ENCODE results near the gene FAAH.

FAAH gene

DNA sequence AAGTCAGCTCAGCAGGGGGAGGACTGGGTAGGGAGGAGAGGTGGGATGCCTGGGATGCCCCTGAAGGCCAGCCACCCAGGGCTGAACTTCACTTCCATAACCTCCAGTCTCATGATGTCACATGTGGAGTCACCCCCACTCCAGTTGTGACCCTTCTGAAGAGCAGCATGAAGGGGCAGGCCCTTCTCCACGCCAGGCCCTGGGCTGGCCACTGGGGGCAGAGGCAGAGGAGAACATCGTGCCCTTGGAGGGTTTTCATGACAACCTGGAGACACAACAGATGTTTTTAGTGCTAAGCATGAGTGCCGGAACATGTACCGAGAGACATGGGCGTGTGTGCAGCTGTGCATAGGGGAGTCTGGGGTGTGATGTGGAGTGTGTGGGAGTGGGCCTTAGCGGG lies 37.6 kb downstream of the FAAH start:
- no peak for TF ChIP-seq POU2F2 (IDR thresholded peaks at IDR 0.05; ENCODE audit: low read depth, low read length)
- no peak for TF ChIP-seq SPI1 (IDR thresholded peaks at IDR 0.05; ENCODE audit: low read depth, low read length)
- no peak for TF ChIP-seq TAF1 (IDR thresholded peaks at IDR 0.05; ENCODE audit: low read depth, low read length)
- no peak for TF ChIP-seq PAX5 (IDR thresholded peaks at IDR 0.05; ENCODE audit: insufficient read depth, low read length, severe bottlenecking)
- TF ChIP-seq POLR2AphosphoS5 (IDR thresholded peaks at IDR 0.05; ENCODE audit: low read depth, low read length): no peak
- TF ChIP-seq POLR2A (IDR thresholded peaks at IDR 0.05; ENCODE audit: low read depth, low read length): no peak
- DNase-seq (ENCODE audit: insufficient read length, low spot score): no peak
- no peak for FAIRE-seq

DNA sequence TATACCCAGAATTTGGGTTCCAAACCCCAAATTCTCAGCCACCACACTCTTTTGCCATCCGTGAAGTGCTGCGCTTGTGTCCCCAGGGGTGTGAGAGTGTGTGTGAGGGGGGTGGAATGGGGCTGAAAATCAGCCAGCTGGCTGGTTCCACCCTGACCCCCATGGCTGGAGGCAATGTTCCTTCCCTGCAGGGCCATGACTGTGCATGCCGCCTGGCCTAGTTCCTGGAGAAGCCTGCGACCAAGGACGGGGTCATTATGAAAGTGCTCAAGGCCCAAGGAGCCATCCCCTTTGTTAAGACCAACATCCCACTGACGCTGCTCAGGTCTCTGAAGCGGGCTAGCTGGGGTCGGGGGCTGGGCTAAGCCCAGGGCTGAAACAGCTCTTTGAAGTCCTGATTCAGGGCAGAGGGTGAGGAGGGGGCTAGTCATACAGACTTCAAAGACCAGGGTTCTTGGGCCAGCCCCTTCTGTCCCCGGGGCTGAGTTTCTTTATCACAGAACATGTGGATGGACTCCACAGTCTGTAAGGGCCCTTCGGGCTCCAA lies 38.7 kb downstream of the FAAH start:
- FAIRE-seq (no peak), DNase-seq (ENCODE audit: insufficient read length, low spot score) (no peak)
- TF ChIP-seq POLR2A (IDR thresholded peaks at IDR 0.05; ENCODE audit: low read depth, low read length): no peak
- no peak for TF ChIP-seq POLR2AphosphoS5 (IDR thresholded peaks at IDR 0.05; ENCODE audit: low read depth, low read length)
- no peak for TF ChIP-seq TAF1 (IDR thresholded peaks at IDR 0.05; ENCODE audit: low read depth, low read length)
- TF ChIP-seq SPI1 (IDR thresholded peaks at IDR 0.05; ENCODE audit: low read depth, low read length): no peak
- TF ChIP-seq POU2F2 (IDR thresholded peaks at IDR 0.05; ENCODE audit: low read depth, low read length): no peak
- no peak for TF ChIP-seq PAX5 (IDR thresholded peaks at IDR 0.05; ENCODE audit: insufficient read depth, low read length, severe bottlenecking)

DNA sequence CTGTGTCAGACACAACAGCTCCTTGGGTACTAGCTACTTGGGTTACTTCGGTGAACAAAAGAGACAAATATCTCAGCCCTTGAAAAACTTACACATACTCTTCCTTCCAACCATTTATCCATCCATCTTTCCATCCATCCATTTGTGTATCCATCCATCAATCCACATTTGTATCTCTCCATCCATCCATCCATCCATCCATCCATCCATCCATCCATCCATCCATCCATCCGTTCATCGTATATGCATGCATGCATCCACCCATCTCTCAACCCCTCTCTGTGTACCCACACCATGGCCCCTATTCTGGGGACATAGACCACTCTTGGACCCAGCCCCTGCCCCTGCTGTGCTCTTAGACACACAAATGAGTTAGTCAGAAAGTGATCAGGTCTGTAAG lies 40.2 kb downstream of the FAAH start:
- TF ChIP-seq POU2F2 (IDR thresholded peaks at IDR 0.05; ENCODE audit: low read depth, low read length) (no peak), PAX5 (IDR thresholded peaks at IDR 0.05; ENCODE audit: insufficient read depth, low read length, severe bottlenecking) (no peak), POLR2AphosphoS5 (IDR thresholded peaks at IDR 0.05; ENCODE audit: low read depth, low read length) (no peak), TAF1 (IDR thresholded peaks at IDR 0.05; ENCODE audit: low read depth, low read length) (no peak), SPI1 (IDR thresholded peaks at IDR 0.05; ENCODE audit: low read depth, low read length) (no peak), POLR2A (IDR thresholded peaks at IDR 0.05; ENCODE audit: low read depth, low read length) (no peak)
- DNase-seq (ENCODE audit: insufficient read length, low spot score) (no peak), FAIRE-seq (no peak)

DNA sequence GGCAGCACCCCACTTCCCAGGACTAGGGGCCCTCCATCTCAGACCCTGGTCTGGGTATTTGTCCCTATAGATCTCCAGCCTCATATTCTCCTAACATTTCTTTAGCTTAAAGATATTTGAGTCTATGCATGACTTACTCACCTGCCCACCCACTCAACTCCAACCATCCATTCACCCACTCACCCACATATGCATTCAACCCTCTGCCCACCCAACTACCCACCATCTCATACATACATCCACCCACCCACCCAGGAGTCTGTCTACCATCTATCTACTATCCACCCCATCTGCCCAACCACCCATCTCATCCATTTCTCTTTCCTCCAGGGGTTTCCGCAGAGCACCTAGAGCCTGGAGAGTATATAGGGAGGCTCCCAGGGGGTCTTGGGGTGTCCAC lies 42.7 kb downstream of the FAAH start:
- no peak for DNase-seq (ENCODE audit: insufficient read length, low spot score)
- no peak for FAIRE-seq
- TF ChIP-seq POU2F2 (IDR thresholded peaks at IDR 0.05; ENCODE audit: low read depth, low read length) (no peak), POLR2AphosphoS5 (IDR thresholded peaks at IDR 0.05; ENCODE audit: low read depth, low read length) (no peak), POLR2A (IDR thresholded peaks at IDR 0.05; ENCODE audit: low read depth, low read length) (no peak), PAX5 (IDR thresholded peaks at IDR 0.05; ENCODE audit: insufficient read depth, low read length, severe bottlenecking) (no peak), SPI1 (IDR thresholded peaks at IDR 0.05; ENCODE audit: low read depth, low read length) (no peak)

DNA sequence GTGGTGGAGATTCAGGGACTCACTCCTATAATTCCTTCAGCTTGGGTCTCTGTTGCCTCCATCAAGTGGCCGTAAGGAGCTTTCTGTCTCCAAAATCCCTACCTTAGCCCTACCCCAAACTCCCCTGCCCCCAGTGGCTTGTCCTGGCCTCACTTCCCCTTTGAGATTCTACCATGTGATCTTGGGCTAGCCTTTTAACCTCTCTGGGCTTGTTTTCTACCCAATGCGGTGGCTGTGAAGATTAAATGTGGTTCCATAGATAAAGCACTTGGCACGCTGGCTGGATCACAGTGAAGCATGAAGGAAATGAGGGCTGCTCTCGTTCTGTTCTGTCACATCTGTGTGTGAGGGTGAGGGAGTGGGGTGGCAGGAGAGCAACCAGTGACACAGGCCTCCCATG lies 43.6 kb downstream of the FAAH start:
- no peak for DNase-seq (ENCODE audit: insufficient read length, low spot score)
- no peak for FAIRE-seq
- no peak for TF ChIP-seq POLR2A (IDR thresholded peaks at IDR 0.05; ENCODE audit: low read depth, low read length)
- peak; percentile 58 for TF ChIP-seq SPI1 (IDR thresholded peaks at IDR 0.05; ENCODE audit: low read depth, low read length)

DNA sequence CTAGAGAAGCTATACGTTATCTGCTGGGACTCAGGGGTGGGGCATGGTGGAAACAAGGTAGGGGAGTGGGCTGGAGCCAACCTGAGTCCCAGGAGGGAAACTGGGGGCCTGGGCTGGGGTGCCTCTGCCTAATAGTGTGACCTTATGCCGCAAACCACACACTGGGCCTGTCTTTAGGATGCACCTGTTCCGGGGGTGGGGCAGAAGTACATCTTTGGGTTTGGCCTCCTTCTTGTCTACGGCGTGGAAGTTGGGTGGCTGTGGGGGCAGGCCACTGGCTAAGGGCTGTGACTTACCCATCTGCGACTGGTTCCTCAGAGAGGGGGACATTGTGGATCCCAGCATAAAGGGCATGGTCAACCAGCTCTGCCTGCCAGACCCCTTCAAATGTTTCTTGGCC lies 44.2 kb downstream of the FAAH start:
- TF ChIP-seq POLR2AphosphoS5 (IDR thresholded peaks at IDR 0.05; ENCODE audit: low read depth, low read length): no peak
- no peak for TF ChIP-seq PAX5 (IDR thresholded peaks at IDR 0.05; ENCODE audit: insufficient read depth, low read length, severe bottlenecking)
- no peak for TF ChIP-seq SPI1 (IDR thresholded peaks at IDR 0.05; ENCODE audit: low read depth, low read length)
- no peak for TF ChIP-seq POLR2A (IDR thresholded peaks at IDR 0.05; ENCODE audit: low read depth, low read length)
- FAIRE-seq (no peak), DNase-seq (ENCODE audit: insufficient read length, low spot score) (no peak)

DNA sequence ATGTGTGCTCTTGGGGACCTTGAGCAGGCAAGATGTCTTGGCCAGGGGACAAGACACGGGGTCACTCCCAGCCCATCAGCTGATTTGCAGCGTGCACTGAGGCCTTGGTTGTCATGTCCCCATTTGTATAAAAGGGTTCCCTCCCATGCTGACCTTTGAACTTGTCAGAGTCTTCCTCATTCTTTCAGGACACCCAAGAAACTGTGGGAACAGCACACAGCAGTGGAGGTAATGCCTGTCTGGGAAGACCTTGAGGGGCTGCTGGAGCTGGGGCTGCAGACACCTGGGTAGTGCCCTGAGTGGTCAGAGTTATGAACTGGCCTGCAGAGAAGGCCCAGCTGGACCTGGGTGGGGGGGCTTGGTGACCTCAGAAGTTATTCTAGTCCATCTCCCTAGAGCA lies 46.4 kb downstream of the FAAH start:
- FAIRE-seq (no peak), DNase-seq (ENCODE audit: insufficient read length, low spot score) (no peak)
- no peak for TF ChIP-seq PAX5 (IDR thresholded peaks at IDR 0.05; ENCODE audit: insufficient read depth, low read length, severe bottlenecking)
- TF ChIP-seq TAF1 (IDR thresholded peaks at IDR 0.05; ENCODE audit: low read depth, low read length): no peak
- TF ChIP-seq POLR2A (IDR thresholded peaks at IDR 0.05; ENCODE audit: low read depth, low read length): no peak
- no peak for TF ChIP-seq POU2F2 (IDR thresholded peaks at IDR 0.05; ENCODE audit: low read depth, low read length)
- no peak for TF ChIP-seq SPI1 (IDR thresholded peaks at IDR 0.05; ENCODE audit: low read depth, low read length)
- TF ChIP-seq POLR2AphosphoS5 (IDR thresholded peaks at IDR 0.05; ENCODE audit: low read depth, low read length): no peak

DNA sequence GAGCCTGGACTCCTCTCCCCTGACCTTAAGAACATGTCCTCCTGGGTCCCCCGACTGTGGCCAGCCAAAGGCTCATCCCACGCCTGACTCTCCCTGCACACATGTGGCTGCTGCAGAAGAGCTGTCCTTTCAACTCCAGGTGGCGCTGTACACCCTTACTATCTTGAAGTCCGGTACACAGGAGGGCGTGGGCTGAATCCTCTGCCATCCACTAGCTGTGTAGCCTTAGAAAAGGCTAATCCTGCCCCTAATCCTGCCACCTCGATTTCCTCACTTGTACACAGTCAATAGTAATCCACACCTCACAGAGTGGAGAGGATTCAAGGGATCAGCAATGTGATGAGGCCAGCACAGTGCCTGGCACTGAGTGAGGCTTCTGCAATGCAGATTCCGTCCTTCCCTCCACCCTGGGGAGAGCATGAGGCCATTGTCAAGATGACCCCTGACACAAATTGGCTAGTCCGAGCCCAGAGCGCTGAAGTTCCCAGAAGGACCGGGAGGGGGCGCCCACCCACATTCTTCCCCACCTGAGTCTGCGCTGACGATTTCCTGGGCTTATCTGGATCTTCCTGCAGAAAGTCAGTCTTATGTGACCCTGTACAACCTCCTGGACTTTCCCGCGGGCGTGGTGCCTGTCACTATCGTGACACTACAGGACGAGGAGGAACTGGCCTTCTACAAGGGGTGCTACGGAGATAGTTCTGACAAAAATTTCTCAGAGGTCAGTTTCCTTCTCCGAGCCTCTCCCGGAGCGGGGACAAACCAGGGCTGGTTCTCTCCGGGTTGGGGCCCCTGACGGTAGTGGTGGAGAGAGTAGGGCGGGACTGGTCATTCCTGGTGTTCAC lies 48.4 kb downstream of the FAAH start:
- no peak for TF ChIP-seq PAX5 (IDR thresholded peaks at IDR 0.05; ENCODE audit: insufficient read depth, low read length, severe bottlenecking)
- TF ChIP-seq POLR2AphosphoS5 (IDR thresholded peaks at IDR 0.05; ENCODE audit: low read depth, low read length): no peak
- no peak for TF ChIP-seq POLR2A (IDR thresholded peaks at IDR 0.05; ENCODE audit: low read depth, low read length)
- TF ChIP-seq TAF1 (IDR thresholded peaks at IDR 0.05; ENCODE audit: low read depth, low read length): no peak
- no peak for TF ChIP-seq POU2F2 (IDR thresholded peaks at IDR 0.05; ENCODE audit: low read depth, low read length)
- TF ChIP-seq SPI1 (IDR thresholded peaks at IDR 0.05; ENCODE audit: low read depth, low read length): no peak
- DNase-seq (ENCODE audit: insufficient read length, low spot score): peak; percentile 54
- peak; percentile 81 for FAIRE-seq

DNA sequence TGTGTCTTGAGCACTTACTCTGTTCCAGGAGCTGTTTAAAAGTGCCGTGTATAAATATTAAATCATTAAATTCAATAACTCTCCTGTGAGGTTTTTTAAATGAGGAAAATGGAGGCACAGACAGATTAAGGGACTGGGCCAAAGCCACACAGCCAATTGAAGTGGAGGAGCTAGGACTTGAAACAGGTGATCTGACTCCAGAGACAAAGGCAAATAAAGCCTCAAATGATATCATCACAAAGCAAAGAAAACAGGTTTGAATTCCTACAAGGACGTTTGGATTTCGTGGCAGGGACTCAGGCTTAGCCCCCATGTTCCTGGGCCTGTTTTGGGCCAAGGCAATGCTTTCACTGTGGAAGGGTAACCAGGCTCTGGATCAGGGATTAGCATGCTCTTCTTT lies 50.3 kb downstream of the FAAH start:
- DNase-seq (ENCODE audit: insufficient read length, low spot score): no peak
- no peak for FAIRE-seq
- no peak for TF ChIP-seq PAX5 (IDR thresholded peaks at IDR 0.05; ENCODE audit: insufficient read depth, low read length, severe bottlenecking)
- TF ChIP-seq POU2F2 (IDR thresholded peaks at IDR 0.05; ENCODE audit: low read depth, low read length): no peak
- TF ChIP-seq POLR2A (IDR thresholded peaks at IDR 0.05; ENCODE audit: low read depth, low read length): no peak
- no peak for TF ChIP-seq TAF1 (IDR thresholded peaks at IDR 0.05; ENCODE audit: low read depth, low read length)
- TF ChIP-seq POLR2AphosphoS5 (IDR thresholded peaks at IDR 0.05; ENCODE audit: low read depth, low read length): no peak

DNA sequence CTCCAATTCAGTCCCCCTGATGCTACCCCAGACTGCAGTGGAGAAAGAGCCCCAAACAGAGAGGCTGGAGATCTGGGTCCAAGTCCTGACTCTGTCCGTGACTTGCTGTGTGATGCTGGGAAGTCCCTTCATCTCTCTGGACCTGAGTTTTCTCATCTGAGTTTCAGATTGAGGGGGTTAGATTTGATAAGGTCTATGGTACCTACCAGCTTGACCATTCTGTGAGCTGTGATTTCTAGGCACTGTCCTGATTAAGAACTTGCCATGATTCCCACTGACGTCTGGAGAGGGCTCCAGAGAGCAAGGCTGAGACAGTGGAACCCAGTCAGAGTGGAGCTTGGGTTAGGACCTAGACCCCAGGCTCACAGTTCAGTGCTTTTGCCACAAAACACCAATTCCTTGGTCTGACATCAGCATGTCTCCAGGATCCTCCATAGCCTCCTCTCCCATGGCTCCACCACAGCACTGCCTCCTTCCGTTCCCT lies 51.7 kb downstream of the FAAH start:
- DNase-seq (ENCODE audit: insufficient read length, low spot score): no peak
- TF ChIP-seq POLR2A (IDR thresholded peaks at IDR 0.05; ENCODE audit: low read depth, low read length): no peak
- TF ChIP-seq PAX5 (IDR thresholded peaks at IDR 0.05; ENCODE audit: insufficient read depth, low read length, severe bottlenecking): no peak
- no peak for TF ChIP-seq POLR2AphosphoS5 (IDR thresholded peaks at IDR 0.05; ENCODE audit: low read depth, low read length)
- no peak for TF ChIP-seq TAF1 (IDR thresholded peaks at IDR 0.05; ENCODE audit: low read depth, low read length)
- TF ChIP-seq POU2F2 (IDR thresholded peaks at IDR 0.05; ENCODE audit: low read depth, low read length): no peak
- no peak for TF ChIP-seq SPI1 (IDR thresholded peaks at IDR 0.05; ENCODE audit: low read depth, low read length)
- no peak for FAIRE-seq

Data from GM12891 (cell line).